Neural progenitor cell (in vitro differentiated cells): ENCODE measurements around the gene HEATR5A. TPM values are rescaled to one million over a fixed set of nuclear protein-coding genes. Genes with fewer than 3 reads are reported as not detected.
"Not testable (repeated sequence)": the region's sequence is repeated elsewhere in the genome, so short reads cannot be mapped to it uniquely, and the experiment has no call there.

ENCODE experiments used
- DNase-seq: peaks from one replicate; pipeline ENCODE4 v3.0.0-alpha.2; 2016; ENCODE audit warnings: low spot score
- H2AFZ ChIP-seq: fragments of 200-600 bp; sonication (generic); replicated peaks from 2 replicates; pipeline ENCODE4 v1.6.1; 2016; ENCODE audit warnings: antibody characterized with exemption
- H3F3A ChIP-seq: fragments of 200-600 bp; sonication (generic); 2 replicates; pipeline ENCODE4 v1.6.1; 2016; ENCODE audit warnings: antibody characterized with exemption, low read depth
- H3K27ac ChIP-seq: fragments of 200-600 bp; sonication (generic); 2 replicates; pipeline ENCODE4 v1.5.1; 2016; ENCODE audit warnings: mild to moderate bottlenecking
- H3K27me3 ChIP-seq: fragments of 200-600 bp; sonication (generic); 2 replicates; pipeline ENCODE4 v1.6.1; 2016; ENCODE audit warnings: mild to moderate bottlenecking, moderate library complexity
- H3K36me3 ChIP-seq: fragments of 200-600 bp; sonication (generic); 2 replicates; pipeline ENCODE4 v1.5.1; 2016
- H3K4me1 ChIP-seq: fragments of 200-600 bp; sonication (generic); 2 replicates; pipeline ENCODE4 v1.6.1; 2016; ENCODE audit warnings: mixed run types
- H3K4me2 ChIP-seq: fragments of 200-600 bp; sonication (generic); 2 replicates; pipeline ENCODE4 v1.6.1; 2016
- H3K4me3 ChIP-seq: fragments of 200-600 bp; sonication (generic); 2 replicates; pipeline ENCODE4 v1.5.1; 2016
- H3K79me2 ChIP-seq: fragments of 200-600 bp; sonication (generic); 2 replicates; pipeline ENCODE4 v1.6.1; 2016; ENCODE audit warnings: low read depth
- H3K9ac ChIP-seq: fragments of 200-600 bp; sonication (generic); 2 replicates; pipeline ENCODE4 v1.6.1; 2016
- H3K9me3 ChIP-seq: fragments of 200-600 bp; sonication (generic); 2 replicates; pipeline ENCODE4 v1.5.1; 2016; ENCODE audit warnings: low read depth
- H4K20me1 ChIP-seq: fragments of 200-600 bp; sonication (generic); 2 replicates; pipeline ENCODE4 v1.6.1; 2016; ENCODE audit warnings: low read depth
- H3K27ac Mint-ChIP-seq: 3 replicates; pipeline ENCODE4 v1.8.0; 2021; ENCODE audit warnings: mixed read lengths
- H3K27me3 Mint-ChIP-seq: 2 replicates; pipeline ENCODE4 v1.8.0; 2022; ENCODE audit warnings: low read depth, mild to moderate bottlenecking, inconsistent platforms, moderate library complexity, mixed read lengths; ENCODE audit not compliant: insufficient read depth
- H3K36me3 Mint-ChIP-seq: 3 replicates; pipeline ENCODE4 v1.8.0; 2021; ENCODE audit warnings: mixed read lengths
- H3K4me1 Mint-ChIP-seq: 3 replicates; pipeline ENCODE4 v1.8.0; 2021; ENCODE audit warnings: mixed read lengths
- H3K4me3 Mint-ChIP-seq: 3 replicates; pipeline ENCODE4 v1.8.0; 2021; ENCODE audit warnings: mild to moderate bottlenecking, moderate library complexity, mixed read lengths
- H3K9me3 Mint-ChIP-seq: 3 replicates; pipeline ENCODE4 v1.8.0; 2020; ENCODE audit warnings: mixed read lengths
- CTCF ChIP-seq: fragments of 200-600 bp; sonication (generic); IDR thresholded peaks from 2 replicates; pipeline ENCODE4 v1.5.1; 2017; ENCODE audit warnings: antibody characterized with exemption, mild to moderate bottlenecking
- EZH2 ChIP-seq: fragments of 200-600 bp; sonication (generic); IDR thresholded peaks from 2 replicates; pipeline ENCODE4 v1.6.1; 2017; ENCODE audit warnings: antibody characterized with exemption, mild to moderate bottlenecking, moderate library complexity
- EZH2phosphoT487 ChIP-seq: fragments of 200-600 bp; sonication (generic); IDR thresholded peaks from 2 replicates; pipeline ENCODE4 v1.6.1; 2017; ENCODE audit warnings: antibody characterized with exemption
- total RNA-seq: library from RNA; depleted of rRNA; stranded (reverse); fragments of >200 nt; gene quantifications from 2 replicates; pipeline ENCODE4 v1.2.3, GENCODE V29; 2015; ENCODE audit warnings: low replicate concordance

The HEATR5A gene
- total RNA-seq, 1 donor from 2014 or later, result 34.7 TPM

GRCh38 chr14:31257244-31257553 lies 163.2 kb downstream of the HEATR5A start:
- Histone ChIP-seq H3K36me3 (no peaks in the 10 kb centered on the region), H3K4me1 (peaks cover 12% of the 10 kb centered on the region), H3K4me3 (no peak overlapping the region), H3K4me2 (no peak overlapping the region), H3K79me2 (no peaks in the 10 kb centered on the region), H2AFZ (no peak overlapping the region), H3K27ac (no peak overlapping the region), H3K9me3 (no peaks in the 10 kb centered on the region), H4K20me1 (no peaks in the 10 kb centered on the region), H3K9ac (no peak overlapping the region), H3K27me3 (no peaks in the 10 kb centered on the region), H3F3A (no peaks in the 10 kb centered on the region)
- H3K4me1 Mint-ChIP-seq, result peaks cover 11% of the 10 kb centered on the region
- H3K27ac Mint-ChIP-seq, result peak overlapping the region; percentile 11
- H3K9me3 Mint-ChIP-seq, result peaks cover 8% of the 10 kb centered on the region
- peaks cover 2% of the 10 kb centered on the region for H3K36me3 Mint-ChIP-seq
- TF ChIP-seq EZH2phosphoT487 (no peak), EZH2 (no peak), CTCF (no peak)
- no peak for DNase-seq
- H3K27me3 Mint-ChIP-seq, result peaks cover 5% of the 10 kb centered on the region
- H3K4me3 Mint-ChIP-seq, result no peak overlapping the region

GRCh38 chr14:31256534-31257243 lies 163.7 kb downstream of the HEATR5A start:
- Mint-ChIP-seq H3K9me3 (peaks cover 8% of the 10 kb centered on the region), H3K27ac (peak overlapping the region; percentile 11), H3K4me1 (peaks cover 6% of the 10 kb centered on the region), H3K27me3 (peaks cover 4% of the 10 kb centered on the region), H3K36me3 (peaks cover 2% of the 10 kb centered on the region), H3K4me3 (no peak overlapping the region)
- no peak overlapping the region for H3K27ac ChIP-seq
- no peak for DNase-seq
- peaks cover 7% of the 10 kb centered on the region for H3K4me1 ChIP-seq
- no peak overlapping the region for H2AFZ ChIP-seq
- H3K4me3 ChIP-seq, result no peak overlapping the region
- H3K9me3 ChIP-seq, result no peaks in the 10 kb centered on the region
- TF ChIP-seq CTCF (no peak), EZH2phosphoT487 (no peak), EZH2 (no peak)
- no peak overlapping the region for H3K4me2 ChIP-seq
- no peaks in the 10 kb centered on the region for H3K27me3 ChIP-seq
- H3K79me2 ChIP-seq, result no peaks in the 10 kb centered on the region
- H3F3A ChIP-seq, result no peaks in the 10 kb centered on the region
- H4K20me1 ChIP-seq, result no peaks in the 10 kb centered on the region
- no peak overlapping the region for H3K9ac ChIP-seq
- no peaks in the 10 kb centered on the region for H3K36me3 ChIP-seq

- not testable (repeated sequence) for H3K27ac ChIP-seq, H4K20me1 ChIP-seq, H3K4me1 ChIP-seq, H3K27me3 Mint-ChIP-seq, H3K4me1 Mint-ChIP-seq, H2AFZ ChIP-seq, H3K4me2 ChIP-seq, H3K9ac ChIP-seq, H3K9me3 Mint-ChIP-seq, H3K4me3 Mint-ChIP-seq, H3F3A ChIP-seq, H3K27me3 ChIP-seq, H3K79me2 ChIP-seq, H3K36me3 Mint-ChIP-seq, H3K9me3 ChIP-seq, H3K4me3 ChIP-seq, H3K36me3 ChIP-seq, DNase-seq, H3K27ac Mint-ChIP-seq
Observed at GRCh38 chr14:31255918-31256317, 164.4 kb downstream of the HEATR5A start.

- no peak overlapping the region for H3K9ac ChIP-seq
- DNase-seq, result no peak
- no peak overlapping the region for H3K27ac Mint-ChIP-seq
- no peaks in the 10 kb centered on the region for H3K79me2 ChIP-seq
- no peak overlapping the region for H3K4me3 Mint-ChIP-seq
- no peak overlapping the region for H3K27ac ChIP-seq
- no peaks in the 10 kb centered on the region for H3F3A ChIP-seq
- H3K9me3 Mint-ChIP-seq, result peaks cover 6% of the 10 kb centered on the region
- H3K36me3 ChIP-seq, result no peaks in the 10 kb centered on the region
- no peak overlapping the region for H2AFZ ChIP-seq
- no peaks in the 10 kb centered on the region for H3K27me3 ChIP-seq
- H3K4me1 Mint-ChIP-seq, result no peaks in the 10 kb centered on the region
- H3K4me1 ChIP-seq, result no peaks in the 10 kb centered on the region
- peaks cover 3% of the 10 kb centered on the region for H3K27me3 Mint-ChIP-seq
- H4K20me1 ChIP-seq, result no peaks in the 10 kb centered on the region
- H3K4me3 ChIP-seq, result no peak overlapping the region
- no peak overlapping the region for H3K4me2 ChIP-seq
- no peaks in the 10 kb centered on the region for H3K9me3 ChIP-seq
- H3K36me3 Mint-ChIP-seq, result peaks cover 2% of the 10 kb centered on the region
- TF ChIP-seq EZH2 (no peak), CTCF (no peak)
Observed at GRCh38 chr14:31255286-31255685, 165.1 kb downstream of the HEATR5A start.
